HL-60 (cell line): ENCODE data around the gene COL25A1.

ENCODE experiments used
- DNase-seq, 2 experiments: peaks; one replicate each; pipeline ENCODE4 v3.0.0-alpha.2; 2010 to 2020; ENCODE audit warnings: low read depth in 1 of 2, low spot score in 1 of 2
- H3K27ac ChIP-seq: fragments of 250-450 bp; sonication (Bioruptor Pico); replicated peaks from 2 replicates; pipeline ENCODE4 v1.5.1; 2020; ENCODE audit warnings: mild to moderate bottlenecking, moderate library complexity
- H3K27me3 ChIP-seq: fragments of 250-450 bp; sonication (Bioruptor Pico); 2 replicates; pipeline ENCODE4 v1.5.1; 2021; ENCODE audit warnings: mild to moderate bottlenecking, moderate library complexity; ENCODE audit not compliant: insufficient read depth, poor library complexity, severe bottlenecking
- H3K4me3 ChIP-seq: replicated peaks from 2 replicates; pipeline ENCODE4 v1.5.1; 2011; ENCODE audit warnings: mild to moderate bottlenecking, control low read depth, low read length; ENCODE audit not compliant: insufficient read depth
- CTCF ChIP-seq: IDR thresholded peaks from one replicate; pipeline ENCODE4 v1.5.1; 2011; ENCODE audit warnings: low read length, control low read depth, inconsistent platforms; ENCODE audit not compliant: insufficient read depth
- GABPA ChIP-seq: IDR thresholded peaks from 2 replicates; pipeline ENCODE4 v1.6.1; 2012; ENCODE audit warnings: low read depth
- POLR2AphosphoS5 ChIP-seq: IDR thresholded peaks from 2 replicates; pipeline ENCODE4 v1.6.1; 2012; ENCODE audit warnings: low read depth
- SPI1 ChIP-seq: IDR thresholded peaks from 2 replicates; pipeline ENCODE4 v1.6.1; 2012; ENCODE audit warnings: low read depth, mild to moderate bottlenecking, borderline replicate concordance
- TF ChIP-seq, protein P1 (sequence below): IDR thresholded peaks from 2 replicates; pipeline ENCODE4 v1.6.1; 2012; ENCODE audit warnings: low read depth; ENCODE audit not compliant: insufficient replicate concordance

Gene COL25A1

GRCh38 chr4:108854786-108855185, 447.7 kb downstream of the COL25A1 start:
- no peak for DNase-seq
- H3K4me3 ChIP-seq, result no peak overlapping the region
- H3K27me3 ChIP-seq, result no peaks in the 10 kb centered on the region
- TF ChIP-seq POLR2AphosphoS5, result no peak
- no peak for TF ChIP-seq CTCF
- no peak for TF ChIP-seq SPI1
- no peak for TF ChIP-seq GABPA
- TF ChIP-seq, protein P1, sequence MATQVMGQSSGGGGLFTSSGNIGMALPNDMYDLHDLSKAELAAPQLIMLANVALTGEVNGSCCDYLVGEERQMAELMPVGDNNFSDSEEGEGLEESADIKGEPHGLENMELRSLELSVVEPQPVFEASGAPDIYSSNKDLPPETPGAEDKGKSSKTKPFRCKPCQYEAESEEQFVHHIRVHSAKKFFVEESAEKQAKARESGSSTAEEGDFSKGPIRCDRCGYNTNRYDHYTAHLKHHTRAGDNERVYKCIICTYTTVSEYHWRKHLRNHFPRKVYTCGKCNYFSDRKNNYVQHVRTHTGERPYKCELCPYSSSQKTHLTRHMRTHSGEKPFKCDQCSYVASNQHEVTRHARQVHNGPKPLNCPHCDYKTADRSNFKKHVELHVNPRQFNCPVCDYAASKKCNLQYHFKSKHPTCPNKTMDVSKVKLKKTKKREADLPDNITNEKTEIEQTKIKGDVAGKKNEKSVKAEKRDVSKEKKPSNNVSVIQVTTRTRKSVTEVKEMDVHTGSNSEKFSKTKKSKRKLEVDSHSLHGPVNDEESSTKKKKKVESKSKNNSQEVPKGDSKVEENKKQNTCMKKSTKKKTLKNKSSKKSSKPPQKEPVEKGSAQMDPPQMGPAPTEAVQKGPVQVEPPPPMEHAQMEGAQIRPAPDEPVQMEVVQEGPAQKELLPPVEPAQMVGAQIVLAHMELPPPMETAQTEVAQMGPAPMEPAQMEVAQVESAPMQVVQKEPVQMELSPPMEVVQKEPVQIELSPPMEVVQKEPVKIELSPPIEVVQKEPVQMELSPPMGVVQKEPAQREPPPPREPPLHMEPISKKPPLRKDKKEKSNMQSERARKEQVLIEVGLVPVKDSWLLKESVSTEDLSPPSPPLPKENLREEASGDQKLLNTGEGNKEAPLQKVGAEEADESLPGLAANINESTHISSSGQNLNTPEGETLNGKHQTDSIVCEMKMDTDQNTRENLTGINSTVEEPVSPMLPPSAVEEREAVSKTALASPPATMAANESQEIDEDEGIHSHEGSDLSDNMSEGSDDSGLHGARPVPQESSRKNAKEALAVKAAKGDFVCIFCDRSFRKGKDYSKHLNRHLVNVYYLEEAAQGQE, result no peak
- no peak overlapping the region for H3K27ac ChIP-seq

DNA sequence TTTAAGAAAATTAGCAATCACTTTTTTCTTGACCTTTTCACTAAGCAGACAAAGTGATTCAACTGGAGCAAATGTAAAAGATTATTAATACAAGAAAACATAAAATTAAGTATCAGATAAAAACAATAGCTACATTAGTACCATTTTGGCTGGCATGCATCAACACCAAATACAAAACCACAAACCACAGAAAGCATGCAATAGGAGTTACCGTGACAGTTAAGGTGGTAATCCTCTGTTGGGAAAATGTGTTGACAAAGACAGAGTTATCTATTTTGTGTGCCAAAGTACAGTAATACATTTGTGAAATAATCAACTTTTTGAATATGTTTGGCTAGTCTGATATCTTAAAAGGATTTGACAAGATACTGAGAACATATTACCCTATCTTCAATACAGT, 449.8 kb downstream of the COL25A1 start:
- H3K27ac ChIP-seq, result no peak overlapping the region
- no peaks in the 10 kb centered on the region for H3K27me3 ChIP-seq
- no peak overlapping the region for H3K4me3 ChIP-seq
- no peak for DNase-seq
- no peak for TF ChIP-seq GABPA
- TF ChIP-seq POLR2AphosphoS5, result no peak
- no peak for TF ChIP-seq CTCF
- TF ChIP-seq, protein P1, result no peak
- TF ChIP-seq SPI1, result no peak

DNA sequence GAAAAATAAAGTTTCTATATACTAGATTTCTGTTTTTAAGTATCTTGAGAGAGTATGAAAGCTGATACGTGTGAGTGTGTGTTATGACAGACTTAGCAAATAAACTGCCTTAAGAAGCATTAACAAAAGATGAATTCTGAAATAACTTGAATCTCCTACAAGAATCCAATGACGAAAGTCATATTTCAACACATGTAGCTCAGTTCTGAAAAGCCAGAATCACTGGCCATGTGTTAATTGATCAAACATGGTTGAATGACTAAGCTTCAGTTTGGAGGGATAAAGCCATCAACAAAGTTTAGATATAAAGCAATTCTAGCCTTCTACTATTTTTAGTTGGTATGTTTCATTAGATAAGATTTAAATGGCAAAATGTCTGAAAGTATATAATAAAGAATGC, 451.1 kb downstream of the COL25A1 start:
- TF ChIP-seq CTCF, result no peak
- TF ChIP-seq SPI1, result no peak
- TF ChIP-seq, protein P1, result no peak
- no peak for TF ChIP-seq GABPA
- TF ChIP-seq POLR2AphosphoS5, result no peak
- no peak for DNase-seq
- Histone ChIP-seq H3K4me3 (no peak overlapping the region), H3K27ac (no peak overlapping the region), H3K27me3 (no peaks in the 10 kb centered on the region)
